K562 (cell line): Measurements from ENCODE around the gene DRAXIN. TPM values are rescaled to one million over a fixed set of nuclear protein-coding genes. Genes with fewer than 3 reads are reported as not detected.

ENCODE experiments used
- AFF4 ChIP-seq: sonication (generic); formaldehyde crosslinking; IDR thresholded peaks from 2 replicates; pipeline ENCODE4 v1.8.0; 2023; ENCODE audit warnings: mild to moderate bottlenecking, missing genetic modification reagents
- ATF1 ChIP-seq, 2 experiments: fragments of 450-650 bp in 1 of 2; IDR thresholded peaks; 2 replicates each; pipeline ENCODE4 v1.6.1; 2016; ENCODE audit warnings: missing compliant biosample characterization in 1 of 2, missing genetic modification characterization in 1 of 2
- CBX8 ChIP-seq: fragments of 200-600 bp; sonication (generic); IDR thresholded peaks from 2 replicates; pipeline ENCODE4 v1.6.1; 2012; ENCODE audit warnings: borderline replicate concordance, mixed run types, low read depth, mild to moderate bottlenecking, moderate library complexity, mixed read lengths, low read length, control low read depth, inconsistent platforms; ENCODE audit not compliant: poor library complexity, severe bottlenecking; ENCODE audit errors: extremely low read depth
- GTF3C2 ChIP-seq: IDR thresholded peaks from 3 replicates; pipeline ENCODE4 v1.6.1; 2011; ENCODE audit warnings: borderline replicate concordance, mild to moderate bottlenecking, moderate library complexity; ENCODE audit not compliant: insufficient read length; ENCODE audit errors: extremely low read depth
- JUN ChIP-seq, 2 experiments: sonication (generic) in 1 of 2; formaldehyde crosslinking in 1 of 2; IDR thresholded peaks; 2 replicates each; pipeline versions ENCODE4 v1.6.1 to v1.8.0; 2012 to 2022; ENCODE audit warnings: borderline replicate concordance in 2 of 2, mild to moderate bottlenecking in 2 of 2, improper control_type of control experiment in 1 of 2, low read depth in 1 of 2, low read length in 1 of 2, missing genetic modification reagents in 1 of 2
- KHSRP ChIP-seq: fragments of 450-650 bp; IDR thresholded peaks from 2 replicates; pipeline ENCODE4 v1.6.1; 2017
- KLF10 ChIP-seq: fragments of 250-450 bp; sonication (Bioruptor Pico); IDR thresholded peaks from 2 replicates; pipeline ENCODE4 v1.6.1; 2021; ENCODE audit warnings: matching md5 sums
- PML ChIP-seq: IDR thresholded peaks from 2 replicates; pipeline ENCODE4 v1.6.1; 2012; ENCODE audit warnings: low read length, inconsistent platforms
- POLR3A ChIP-seq: IDR thresholded peaks from 2 replicates; pipeline ENCODE4 v1.6.1; 2011; ENCODE audit warnings: borderline replicate concordance, mild to moderate bottlenecking, moderate library complexity; ENCODE audit not compliant: insufficient read length, insufficient read depth; ENCODE audit errors: extremely low read depth
- SMARCA4 ChIP-seq: fragments of 450-650 bp; IDR thresholded peaks from 2 replicates; pipeline ENCODE4 v1.6.1; 2016
- STAT5A ChIP-seq: IDR thresholded peaks from 2 replicates; pipeline ENCODE4 v1.6.1; 2012; ENCODE audit warnings: low read length, inconsistent platforms, borderline replicate concordance
- U2AF2 ChIP-seq: fragments of 200-400 bp; formaldehyde crosslinking; optimal IDR thresholded peaks from 2 replicates; pipeline ENCODE3; 2017; ENCODE audit warnings: low read depth, mild to moderate bottlenecking, low read length
- ZHX1 ChIP-seq: fragments of 150-350 bp; conservative IDR thresholded peaks from 2 replicates; pipeline ENCODE4 v1.6.1; 2014; ENCODE audit warnings: low read length
- ZNF311 ChIP-seq: fragments of 250-450 bp; sonication (Bioruptor Pico); IDR thresholded peaks from 2 replicates; pipeline ENCODE4 v1.4.0; 2020; ENCODE audit warnings: mild to moderate bottlenecking, moderate library complexity
- ZNF41 ChIP-seq: fragments of 250-450 bp; sonication (Bioruptor Pico); conservative IDR thresholded peaks from 2 replicates; pipeline ENCODE4 v1.4.0; 2020; ENCODE audit warnings: mild to moderate bottlenecking
- polyA plus RNA-seq, 8 experiments: library from polyadenylated mRNA; depleted of rRNA in 4 of 8; stranded (reverse) in 5 of 8; unstranded in 3 of 8; fragments of >200 nt; fragmentation: Nextera tagmentation in 2 of 8; fragmentation: Illumina TruSeq in 1 of 8; extraction: Ambion mirVana in 2 of 8; extraction: Trizol in 1 of 8; gene quantifications; 2 replicates each; pipeline versions ENCODE4 v1.2.1 to v1.2.3, GENCODE V29; 2011 to 2014; ENCODE audit warnings: inconsistent platforms in 1 of 8, missing spikeins in 1 of 8
- total RNA-seq, 7 experiments: library from RNA; depleted of rRNA in 6 of 7; stranded (reverse); fragments of >200 nt in 6 of 7; fragmentation: Illumina TruSeq in 2 of 7; extraction: Trizol in 2 of 7; gene quantifications; 2 replicates each; pipeline versions ENCODE4 v1.2.1 to v1.2.3, GENCODE V29; 2011 to 2021; ENCODE audit warnings: low replicate concordance in 1 of 7

The DRAXIN gene
- total and polyA plus RNA-seq, 9 of the 15 experiments (the other 6 are each of a cell fraction or from before 2014, with no cell fraction given) = 0.01 to 0.04 (median 0.01) TPM; not detected in 6

- TF ChIP-seq JUN (IDR thresholded peaks at IDR 0.05; ENCODE audit: borderline replicate concordance, low read depth, low read length) (peak; percentile 43; the same call in 1 of the 2 replicates), JUN (CRISPR knock-in tag; IDR thresholded peaks at IDR 0.05; ENCODE audit: borderline replicate concordance) (no peak), SMARCA4 (no peak), ZNF41 (no peak), CBX8 (no peak), PML (no peak), POLR3A (no peak), ZNF311 (CRISPR knock-in tag) (no peak), KHSRP (no peak), U2AF2 (no peak), ZHX1 (no peak; the same call in 1 of the 2 replicates), AFF4 (CRISPR knock-in tag) (no peak), GTF3C2 (no peak), ATF1 (CRISPR knock-in tag; IDR thresholded peaks at IDR 0.05) (no peak; the same call in 1 of the 2 replicates), ATF1 (tag; IDR thresholded peaks at IDR 0.05) (peak; percentile 54), KLF10 (CRISPR knock-in tag) (no peak), STAT5A (no peak)
Observed at GRCh38 chr1:11650331-11650991, 41.0 kb upstream of the DRAXIN start (continued).
